HepG2 (cell line): ENCODE measurements around the gene ATP7B.

Experiments used
- ADNP ChIP-seq: sonication (generic); formaldehyde crosslinking; IDR thresholded peaks from 2 replicates; pipeline ENCODE4 v1.4.0; 2020; ENCODE audit warnings: missing genetic modification reagents
- ARHGAP35 ChIP-seq: sonication (generic); formaldehyde crosslinking; IDR thresholded peaks from 2 replicates; pipeline ENCODE4 v1.9.0; 2022; ENCODE audit warnings: mild to moderate bottlenecking, inconsistent platforms, moderate library complexity, missing genetic modification reagents, borderline replicate concordance
- BHLHE40 ChIP-seq: IDR thresholded peaks from 2 replicates; pipeline ENCODE4 v1.6.1; 2011; ENCODE audit warnings: low read length, improper control_type of control experiment
- CTCF ChIP-seq: sonication (generic); formaldehyde crosslinking; IDR thresholded peaks from 2 replicates; pipeline ENCODE4 v1.5.0; 2020; ENCODE audit warnings: mild to moderate bottlenecking, missing genetic modification reagents, moderate library complexity
- MYC ChIP-seq: sonication (generic); formaldehyde crosslinking; IDR thresholded peaks from 2 replicates; pipeline ENCODE4 v1.9.0; 2021; ENCODE audit warnings: missing genetic modification reagents, borderline replicate concordance
- NR2F2 ChIP-seq: IDR thresholded peaks from 2 replicates; pipeline ENCODE4 v1.6.1; 2012; ENCODE audit warnings: low read depth, inconsistent platforms, borderline replicate concordance
- RAD21 ChIP-seq: fragments of 450-650 bp; formaldehyde crosslinking; IDR thresholded peaks from 2 replicates; pipeline ENCODE4 v1.5.0; 2020; ENCODE audit warnings: mild to moderate bottlenecking
- RELA ChIP-seq: sonication (generic); formaldehyde crosslinking; IDR thresholded peaks from 2 replicates; pipeline ENCODE4 v1.4.0; 2020; ENCODE audit warnings: missing genetic modification reagents
- RFX5 ChIP-seq: IDR thresholded peaks from 2 replicates; pipeline ENCODE4 v1.6.1; 2011; ENCODE audit warnings: low read depth, low read length, improper control_type of control experiment
- ZNF274 ChIP-seq: sonication (generic); formaldehyde crosslinking; IDR thresholded peaks from 2 replicates; pipeline ENCODE4 v1.5.1; 2020; ENCODE audit warnings: mild to moderate bottlenecking, missing genetic modification reagents
- ZNF496 ChIP-seq: sonication (generic); formaldehyde crosslinking; IDR thresholded peaks from 2 replicates; pipeline ENCODE4 v1.8.1; 2023; ENCODE audit warnings: mild to moderate bottlenecking, moderate library complexity, missing genetic modification reagents; ENCODE audit not compliant: insufficient replicate concordance
- TF ChIP-seq, protein P1 (sequence below), 2 experiments: IDR thresholded peaks; 2 replicates each; pipeline ENCODE4 v1.6.1; 2011 to 2012; ENCODE audit warnings: low read length in 2 of 2, borderline replicate concordance in 1 of 2, low read depth in 1 of 2, mild to moderate bottlenecking in 1 of 2, moderate library complexity in 1 of 2

- TF ChIP-seq MYC (CRISPR knock-in tag), result no peak
- no peak for TF ChIP-seq ARHGAP35 (CRISPR knock-in tag)
- TF ChIP-seq, protein P1, sequence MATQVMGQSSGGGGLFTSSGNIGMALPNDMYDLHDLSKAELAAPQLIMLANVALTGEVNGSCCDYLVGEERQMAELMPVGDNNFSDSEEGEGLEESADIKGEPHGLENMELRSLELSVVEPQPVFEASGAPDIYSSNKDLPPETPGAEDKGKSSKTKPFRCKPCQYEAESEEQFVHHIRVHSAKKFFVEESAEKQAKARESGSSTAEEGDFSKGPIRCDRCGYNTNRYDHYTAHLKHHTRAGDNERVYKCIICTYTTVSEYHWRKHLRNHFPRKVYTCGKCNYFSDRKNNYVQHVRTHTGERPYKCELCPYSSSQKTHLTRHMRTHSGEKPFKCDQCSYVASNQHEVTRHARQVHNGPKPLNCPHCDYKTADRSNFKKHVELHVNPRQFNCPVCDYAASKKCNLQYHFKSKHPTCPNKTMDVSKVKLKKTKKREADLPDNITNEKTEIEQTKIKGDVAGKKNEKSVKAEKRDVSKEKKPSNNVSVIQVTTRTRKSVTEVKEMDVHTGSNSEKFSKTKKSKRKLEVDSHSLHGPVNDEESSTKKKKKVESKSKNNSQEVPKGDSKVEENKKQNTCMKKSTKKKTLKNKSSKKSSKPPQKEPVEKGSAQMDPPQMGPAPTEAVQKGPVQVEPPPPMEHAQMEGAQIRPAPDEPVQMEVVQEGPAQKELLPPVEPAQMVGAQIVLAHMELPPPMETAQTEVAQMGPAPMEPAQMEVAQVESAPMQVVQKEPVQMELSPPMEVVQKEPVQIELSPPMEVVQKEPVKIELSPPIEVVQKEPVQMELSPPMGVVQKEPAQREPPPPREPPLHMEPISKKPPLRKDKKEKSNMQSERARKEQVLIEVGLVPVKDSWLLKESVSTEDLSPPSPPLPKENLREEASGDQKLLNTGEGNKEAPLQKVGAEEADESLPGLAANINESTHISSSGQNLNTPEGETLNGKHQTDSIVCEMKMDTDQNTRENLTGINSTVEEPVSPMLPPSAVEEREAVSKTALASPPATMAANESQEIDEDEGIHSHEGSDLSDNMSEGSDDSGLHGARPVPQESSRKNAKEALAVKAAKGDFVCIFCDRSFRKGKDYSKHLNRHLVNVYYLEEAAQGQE (IDR thresholded peaks at IDR 0.05; ENCODE audit: borderline replicate concordance in 1 of 2, low read depth in 1 of 2, low read length in 2 of 2), result no peak
- no peak for TF ChIP-seq ZNF274 (CRISPR knock-in tag)
- no peak for TF ChIP-seq BHLHE40
- TF ChIP-seq RELA (CRISPR knock-in tag), result no peak
- no peak for TF ChIP-seq ZNF496
- no peak for TF ChIP-seq RFX5
- TF ChIP-seq NR2F2, result no peak
- no peak for TF ChIP-seq RAD21 (CRISPR knock-in tag)
- no peak for TF ChIP-seq CTCF (CRISPR knock-in tag)
- no peak for TF ChIP-seq ADNP
Observed at GRCh38 chr13:52009946-52010345, 1.3 kb downstream of the ATP7B start.
